ENCODE results near the gene SRSF3.

SRSF3 gene

DNA sequence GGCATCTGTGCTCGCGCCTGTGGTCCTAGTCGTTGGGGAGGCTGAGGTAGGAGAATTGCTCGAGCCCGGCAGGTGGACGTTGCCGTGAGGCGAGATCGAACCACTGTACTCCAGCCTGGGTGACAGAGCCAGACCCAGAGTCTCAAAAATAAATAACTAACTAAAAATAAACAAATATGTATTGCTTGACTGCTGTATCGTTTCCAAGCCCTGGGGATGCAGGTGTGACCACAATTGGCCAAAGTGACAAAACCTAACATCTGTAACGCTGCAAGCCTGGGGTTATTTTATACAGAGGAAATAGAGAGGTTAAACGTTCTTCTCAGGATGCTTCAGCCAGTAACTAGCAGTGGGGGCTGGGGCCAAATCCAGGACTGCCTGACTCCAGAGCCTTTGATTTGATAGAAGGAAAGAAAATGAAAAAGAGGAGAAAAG lies 1.9 kb upstream of the SRSF3 start:
- peak overlapping the region; percentile 72 for H3K4me3 ChIP-seq (ENCODE audit: low read depth, low read length)
- peak; percentile 87 for DNase-seq (ENCODE audit: low read depth)
- TF ChIP-seq, protein P1, sequence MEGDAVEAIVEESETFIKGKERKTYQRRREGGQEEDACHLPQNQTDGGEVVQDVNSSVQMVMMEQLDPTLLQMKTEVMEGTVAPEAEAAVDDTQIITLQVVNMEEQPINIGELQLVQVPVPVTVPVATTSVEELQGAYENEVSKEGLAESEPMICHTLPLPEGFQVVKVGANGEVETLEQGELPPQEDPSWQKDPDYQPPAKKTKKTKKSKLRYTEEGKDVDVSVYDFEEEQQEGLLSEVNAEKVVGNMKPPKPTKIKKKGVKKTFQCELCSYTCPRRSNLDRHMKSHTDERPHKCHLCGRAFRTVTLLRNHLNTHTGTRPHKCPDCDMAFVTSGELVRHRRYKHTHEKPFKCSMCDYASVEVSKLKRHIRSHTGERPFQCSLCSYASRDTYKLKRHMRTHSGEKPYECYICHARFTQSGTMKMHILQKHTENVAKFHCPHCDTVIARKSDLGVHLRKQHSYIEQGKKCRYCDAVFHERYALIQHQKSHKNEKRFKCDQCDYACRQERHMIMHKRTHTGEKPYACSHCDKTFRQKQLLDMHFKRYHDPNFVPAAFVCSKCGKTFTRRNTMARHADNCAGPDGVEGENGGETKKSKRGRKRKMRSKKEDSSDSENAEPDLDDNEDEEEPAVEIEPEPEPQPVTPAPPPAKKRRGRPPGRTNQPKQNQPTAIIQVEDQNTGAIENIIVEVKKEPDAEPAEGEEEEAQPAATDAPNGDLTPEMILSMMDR (IDR thresholded peaks at IDR 0.05; ENCODE audit: insufficient read depth, low read depth, low read length, missing control alignments) = no peak

DNA sequence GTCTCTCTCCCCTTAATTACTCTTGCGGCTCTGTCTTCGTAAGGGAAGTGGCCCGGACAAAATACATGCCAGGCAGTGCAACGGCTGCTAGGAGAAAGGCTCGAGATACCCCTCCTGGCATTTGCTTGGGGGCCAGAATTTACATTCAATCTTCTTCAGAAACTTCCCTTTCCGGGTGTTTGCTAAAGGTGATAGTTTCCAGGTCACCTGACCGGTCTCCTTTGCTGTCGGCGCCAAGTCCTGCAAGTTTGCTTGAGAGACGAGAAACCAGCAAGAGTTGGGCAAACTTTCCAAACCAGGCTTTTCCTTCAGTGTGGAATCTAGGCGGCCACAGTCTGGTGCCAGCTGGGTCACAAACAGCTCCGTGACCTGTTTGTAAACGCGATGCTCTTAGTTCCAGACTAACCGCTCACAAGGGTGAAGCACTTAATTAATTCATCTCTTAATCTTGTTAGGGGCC lies 563 bp upstream of the SRSF3 start:
- TF ChIP-seq, protein P1 (IDR thresholded peaks at IDR 0.05; ENCODE audit: insufficient read depth, low read depth, low read length, missing control alignments) = no peak
- peak overlapping the region; percentile 72 for H3K4me3 ChIP-seq (ENCODE audit: low read depth, low read length)
- peak; percentile 82 for DNase-seq (ENCODE audit: low read depth)

DNA sequence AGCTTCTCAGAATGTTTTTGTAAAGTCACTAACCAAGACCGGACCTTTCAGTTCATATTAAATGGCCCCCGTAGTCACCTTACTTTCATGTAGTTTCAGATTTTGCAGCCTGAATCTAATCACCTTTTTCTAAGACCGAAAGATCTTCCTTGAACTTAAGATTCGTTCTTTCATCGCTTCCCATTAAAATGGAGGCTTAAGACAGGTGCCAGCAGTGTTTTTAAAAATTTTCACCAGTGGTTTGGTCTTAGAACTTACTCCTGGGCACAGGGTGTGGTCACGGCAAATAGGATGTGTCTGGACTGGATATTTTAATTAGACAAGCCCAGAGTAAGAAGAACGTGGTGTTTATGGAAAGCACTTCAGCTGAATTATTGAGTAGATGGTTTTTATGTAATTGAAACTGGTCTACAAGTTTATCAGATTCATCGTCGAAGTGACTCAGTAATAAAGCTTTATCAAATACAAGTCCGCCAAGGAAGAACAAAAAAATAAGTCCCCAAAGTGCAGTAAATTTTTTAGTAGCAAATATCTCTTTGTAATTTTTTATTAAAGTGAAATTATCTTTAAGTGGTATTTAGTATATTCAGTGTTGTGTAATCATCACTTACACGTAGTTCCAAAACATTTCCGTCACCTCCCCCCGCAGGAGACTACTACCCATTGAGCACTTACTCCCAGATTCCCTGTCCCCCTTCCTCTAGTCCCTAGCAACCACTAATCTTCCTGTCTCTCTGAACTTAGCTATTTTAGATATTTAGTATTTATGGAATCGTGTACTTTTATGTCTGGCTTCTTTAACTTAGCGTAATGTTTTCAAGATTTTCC lies 868 bp downstream of the SRSF3 start:
- DNase-seq (ENCODE audit: low read depth) = no peak
- peak overlapping the region; percentile 94 for H3K4me3 ChIP-seq (ENCODE audit: low read depth, low read length)
- TF ChIP-seq, protein P1 (IDR thresholded peaks at IDR 0.05; ENCODE audit: insufficient read depth, low read depth, low read length, missing control alignments) = no peak

DNA sequence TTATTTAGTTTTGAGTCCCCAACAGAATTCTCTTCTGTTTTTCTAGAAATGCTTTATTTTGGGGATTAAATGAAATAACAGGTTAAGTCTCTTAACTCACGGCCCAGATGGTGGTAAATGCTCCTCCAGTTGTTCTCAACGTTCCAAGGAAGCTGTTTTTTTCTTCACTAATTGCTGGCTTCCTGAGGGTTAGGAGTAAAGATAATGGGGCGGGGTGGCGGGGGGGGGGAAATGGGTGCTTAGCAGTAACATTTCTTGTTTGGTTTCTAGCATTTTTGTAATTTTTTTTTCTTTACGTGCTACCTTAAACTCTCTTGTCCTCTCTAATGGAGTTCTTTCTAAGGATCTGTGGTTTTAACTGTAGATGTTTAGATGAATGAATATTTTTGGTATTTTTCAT lies 2.2 kb downstream of the SRSF3 start:
- TF ChIP-seq, protein P1 (IDR thresholded peaks at IDR 0.05; ENCODE audit: insufficient read depth, low read depth, low read length, missing control alignments) = no peak
- peak overlapping the region; percentile 94 for H3K4me3 ChIP-seq (ENCODE audit: low read depth, low read length)
- DNase-seq (ENCODE audit: low read depth) = no peak

DNA sequence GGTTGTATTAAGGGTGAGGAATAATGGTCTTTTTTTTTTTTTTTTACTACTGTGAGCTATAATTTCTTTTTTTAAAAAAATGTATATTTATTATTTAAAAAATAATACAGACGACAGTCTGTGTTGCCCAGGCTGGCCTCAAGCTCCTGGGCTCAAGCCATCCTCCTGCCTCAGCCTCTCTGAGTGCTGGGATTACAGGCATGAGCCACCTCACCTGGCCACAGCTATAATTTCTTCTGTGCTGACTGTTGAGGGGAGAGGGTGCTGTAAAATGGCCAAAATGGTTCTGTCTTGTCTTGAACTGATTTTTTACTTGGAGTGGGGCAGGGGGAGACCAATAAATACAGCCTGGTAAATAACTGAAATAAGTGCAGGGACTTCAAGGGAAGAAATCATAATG lies 3.6 kb downstream of the SRSF3 start:
- TF ChIP-seq, protein P1 (IDR thresholded peaks at IDR 0.05; ENCODE audit: insufficient read depth, low read depth, low read length, missing control alignments) = no peak
- peak overlapping the region; percentile 94 for H3K4me3 ChIP-seq (ENCODE audit: low read depth, low read length)
- no peak for DNase-seq (ENCODE audit: low read depth)

DNA sequence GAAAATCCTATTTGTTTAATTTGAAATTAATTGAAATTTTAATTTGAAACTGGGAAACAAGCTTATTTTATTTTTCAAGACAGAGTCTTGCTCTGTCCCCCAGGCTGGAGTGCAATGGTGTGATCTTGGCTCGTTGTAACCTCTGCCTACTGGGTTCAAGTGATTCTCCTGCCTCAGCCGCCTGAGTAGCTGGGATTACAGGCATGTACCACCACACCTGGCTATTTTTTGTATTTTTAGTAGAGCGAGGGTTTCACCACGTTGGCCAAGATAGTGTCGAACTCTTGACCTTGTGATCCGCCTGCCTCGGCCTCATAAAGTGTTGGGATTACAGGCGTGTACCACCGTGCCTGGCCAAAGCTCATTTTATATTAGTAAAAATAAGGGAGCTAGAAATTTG lies 4.2 kb downstream of the SRSF3 start:
- H3K4me3 ChIP-seq (ENCODE audit: low read depth, low read length) = peak overlapping the region; percentile 94

More for the DNA sequence above, 4.2 kb downstream of the SRSF3 start:
- DNase-seq (ENCODE audit: low read depth) = no peak
- TF ChIP-seq, protein P1 (IDR thresholded peaks at IDR 0.05; ENCODE audit: insufficient read depth, low read depth, low read length, missing control alignments) = no peak
